Kidney (tissue), 14 donors: Measurements from ENCODE around the gene EGFR. TPM values are rescaled to one million over a fixed set of nuclear protein-coding genes. Genes with fewer than 3 reads are reported as not detected.
A peak's percentile ranks its signal among the peaks of the same experiment; 100 is the strongest.

Source experiments
- DNase-seq, 5 donors: peaks; one replicate each; pipeline ENCODE4 v3.0.0-alpha.2; 2013 to 2020
- FAIRE-seq: peaks from 2 replicates; lab custom pipeline; 2012; peaks lifted over from hg19 to GRCh38; lab: Jason Lieb, UNC
- H3K27ac ChIP-seq, 2 donors: one replicate each; pipeline ENCODE4 v1.7.0; 2013; ENCODE audit warnings: low read depth in 2 of 2, low read length in 2 of 2, inconsistent platforms in 1 of 2
- H3K27me3 ChIP-seq: one replicate; pipeline ENCODE4 v1.7.1; 2013; ENCODE audit warnings: low read length, inconsistent platforms; ENCODE audit not compliant: control insufficient read depth, insufficient read depth
- H3K36me3 ChIP-seq, 3 donors: one replicate each; pipeline versions ENCODE4 v1.7.0 to v1.7.1; 2013; ENCODE audit warnings: low read length in 3 of 3, control low read depth in 1 of 3, inconsistent platforms in 1 of 3; ENCODE audit not compliant: insufficient read depth in 3 of 3, control insufficient read depth in 2 of 3
- H3K4me1 ChIP-seq, 3 donors: one replicate each; pipeline versions ENCODE4 v1.7.0 to v1.7.1; 2013; ENCODE audit warnings: low read length in 3 of 3, inconsistent platforms in 1 of 3, low read depth in 1 of 3; ENCODE audit not compliant: control insufficient read depth in 2 of 3, insufficient read depth in 2 of 3
- H3K4me3 ChIP-seq, 3 donors: one replicate each; pipeline versions ENCODE4 v1.7.0 to v1.8.1; 2013; ENCODE audit warnings: low read length in 3 of 3, control low read depth in 1 of 3, inconsistent platforms in 1 of 3
- H3K9ac ChIP-seq, 3 donors: one replicate each; pipeline versions ENCODE4 v1.7.0 to v1.7.1; 2013; ENCODE audit warnings: low read length in 3 of 3, control low read depth in 1 of 3, inconsistent platforms in 1 of 3
- H3K9me3 ChIP-seq, 3 donors: one replicate each; pipeline versions ENCODE4 v1.7.0 to v1.7.1; 2013; ENCODE audit warnings: low read length in 3 of 3, control low read depth in 1 of 3, inconsistent platforms in 1 of 3; ENCODE audit not compliant: control insufficient read depth in 2 of 3, insufficient read depth in 1 of 3
- CTCF ChIP-seq: IDR thresholded peaks from 3 replicates; pipeline ENCODE4 v1.5.1; 2012; ENCODE audit warnings: mild to moderate bottlenecking, moderate library complexity, borderline replicate concordance; ENCODE audit not compliant: insufficient read depth; ENCODE audit errors: extremely low read depth
- intact Hi-C: fragments of 100-400 bp; cut with DNase I; formaldehyde crosslinking; loops from one replicate; pipeline ENCODE4 v1.11.1; 2022
- polyA plus RNA-seq: library from polyadenylated mRNA; stranded (reverse); fragments of 350-450 nt; fragmentation: Illumina TruSeq; extraction: RNeasy Lipid Tissue Mini Kit (QIAGEN cat#74804); gene quantifications from one replicate; pipeline ENCODE4 v1.2.3, GENCODE V29; 2014; ENCODE audit warnings: low read depth, low replicate concordance; ENCODE audit not compliant: insufficient read depth
- total RNA-seq: library from RNA; stranded (reverse); fragmentation: NEBNext Ultra II Directional; extraction: Animal tissue kit (Norgen Biotek cat#: 25700); gene quantifications from one replicate; pipeline ENCODE4 v1.2.1, GENCODE V29; 2021
- donor health status: control.
- donor health status: control.
- donor health status: control.
- donor health status: control.
- donor health status: control.
- donor health status: DM: yes; HTN: yes; CAD: no.
- donor health status: Normal renal cell carcinoma (clear cell type).

The EGFR gene
- total and polyA plus RNA-seq, 2 donors from 2014 or later, result 5.9 to 61.3 TPM

- TF ChIP-seq CTCF, result no peak
- Histone ChIP-seq H3K4me1 (peaks cover 0 to 3% (median 0%) of the 10 kb centered on the region in 3 donors), H3K4me3 (no peak overlapping the region), H3K9ac (no peak overlapping the region), H3K27ac (no peak overlapping the region), H3K9me3 (no peaks in the 10 kb centered on the region), H3K27me3 (no peaks in the 10 kb centered on the region), H3K36me3 (no peaks in the 10 kb centered on the region)
- FAIRE-seq (no peak), DNase-seq (no peak)
- intact Hi-C loops, result no loop called here
Observed at GRCh38 chr7:55247428-55247827, 228.6 kb downstream of the EGFR start.

DNA sequence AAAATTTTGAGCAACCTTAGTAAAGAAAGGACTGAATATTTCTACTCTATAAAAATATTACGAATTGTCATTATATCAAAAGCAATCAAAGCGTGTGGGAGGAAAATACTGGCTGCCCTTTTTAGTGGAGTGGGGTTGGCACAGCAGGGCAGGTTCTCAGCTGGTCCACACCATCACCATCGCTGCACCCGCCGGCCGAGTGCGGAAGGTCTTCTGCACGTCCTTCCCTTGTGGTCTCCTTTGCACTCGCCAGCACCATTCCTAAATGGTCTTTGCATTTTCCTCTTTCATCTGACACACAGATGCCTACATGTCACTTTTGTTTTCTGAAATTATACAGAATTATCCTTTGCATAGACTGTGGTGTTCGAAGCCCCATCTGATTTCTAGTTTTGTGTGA lies 229.7 kb downstream of the EGFR start:
- Histone ChIP-seq H3K27me3 (peaks cover 2% of the 10 kb centered on the region), H3K27ac (no peak overlapping the region), H3K4me1 (peaks cover 0 to 3% (median 0%) of the 10 kb centered on the region in 3 donors), H3K9me3 (no peaks in the 10 kb centered on the region), H3K36me3 (no peaks in the 10 kb centered on the region), H3K4me3 (no peak overlapping the region), H3K9ac (no peak overlapping the region)
- no peak for FAIRE-seq
- DNase-seq, result no peak
- intact Hi-C loops, result no loop called here
- TF ChIP-seq CTCF, result no peak

- Histone ChIP-seq H3K9me3 (no peaks in the 10 kb centered on the region), H3K4me3 (no peak overlapping the region), H3K4me1 (peaks cover 0 to 3% (median 0%) of the 10 kb centered on the region in 3 donors), H3K9ac (no peak overlapping the region), H3K27ac (no peak overlapping the region), H3K27me3 (peaks cover 2% of the 10 kb centered on the region), H3K36me3 (no peaks in the 10 kb centered on the region)
- peak in 2 of 5 donors; percentile 35 to 58 for DNase-seq
- intact Hi-C loops, result no loop called here
- FAIRE-seq, result no peak
- no peak for TF ChIP-seq CTCF
Observed at GRCh38 chr7:55249332-55249731, 230.5 kb downstream of the EGFR start.

GRCh38 chr7:55250313-55250712 lies 231.5 kb downstream of the EGFR start:
- Histone ChIP-seq H3K36me3 (no peaks in the 10 kb centered on the region), H3K9me3 (no peaks in the 10 kb centered on the region), H3K27me3 (peaks cover 2% of the 10 kb centered on the region), H3K4me1 (peaks cover 0 to 5% (median 3%) of the 10 kb centered on the region in 3 donors), H3K4me3 (no peak overlapping the region), H3K9ac (no peak overlapping the region), H3K27ac (no peak overlapping the region)
- no peak for DNase-seq
- FAIRE-seq, result no peak
- intact Hi-C loops, result loop anchor here (5.0 kb wide), 1 partner anchor 458 kb away; no protein-coding TSS in a partner anchor
- TF ChIP-seq CTCF, result peak; percentile 48
